GM18861 (cell line): ENCODE data around the gene LSR.

Source experiments
- ATAC-seq: cut with Tn5 transposase; IDR thresholded peaks from one replicate; pipeline ENCODE4 v1.9.1; 2021; ENCODE audit not compliant: unreplicated experiment

LSR gene

DNA sequence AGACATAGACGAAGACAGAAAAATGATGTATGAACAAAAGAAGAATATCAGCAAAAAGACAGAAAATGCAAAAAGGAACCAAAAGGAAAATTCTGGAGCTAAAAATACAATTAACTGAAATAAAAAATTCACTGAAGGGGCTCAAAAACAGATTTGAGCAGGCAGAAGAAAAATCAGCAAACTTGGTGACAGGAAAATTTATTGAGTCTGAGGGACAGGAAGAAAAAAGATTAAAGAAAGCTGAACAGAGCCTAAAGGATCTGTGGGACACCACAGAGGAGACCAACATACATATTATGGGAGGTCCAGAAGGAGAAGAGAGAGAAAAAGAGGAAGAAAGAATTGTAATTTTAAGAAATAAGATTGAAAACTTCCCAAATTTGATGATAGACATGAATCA is 7.4 kb upstream of the LSR start:
- ATAC-seq: no peak

DNA sequence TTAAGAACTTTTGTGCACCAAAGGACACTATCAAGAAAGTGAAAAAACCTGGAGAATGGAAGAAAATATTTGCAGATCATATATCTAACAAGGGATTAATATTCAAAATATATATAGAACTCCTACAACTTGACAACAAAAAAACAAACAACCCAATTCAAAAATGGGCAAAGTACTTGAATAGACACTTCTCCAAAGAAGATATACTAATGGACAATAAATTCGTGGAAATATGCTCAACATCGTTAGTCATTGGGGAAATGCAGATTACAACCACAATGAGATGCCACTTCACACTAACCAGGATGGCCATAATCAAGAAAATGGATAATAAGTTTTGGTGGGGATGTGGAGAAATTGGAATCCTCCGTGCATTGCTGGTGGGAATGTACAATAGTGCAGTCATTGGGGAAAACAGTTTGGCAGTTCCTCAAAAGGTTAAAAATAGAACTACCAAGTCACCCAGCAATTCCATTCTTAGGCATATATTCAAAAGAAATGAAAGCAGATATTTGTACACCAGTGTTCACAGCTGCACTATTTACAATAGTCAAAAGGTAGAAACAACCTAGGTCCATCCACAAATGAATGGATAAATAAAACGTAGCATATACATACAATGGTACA is 2.2 kb upstream of the LSR start:
- ATAC-seq: no peak

DNA sequence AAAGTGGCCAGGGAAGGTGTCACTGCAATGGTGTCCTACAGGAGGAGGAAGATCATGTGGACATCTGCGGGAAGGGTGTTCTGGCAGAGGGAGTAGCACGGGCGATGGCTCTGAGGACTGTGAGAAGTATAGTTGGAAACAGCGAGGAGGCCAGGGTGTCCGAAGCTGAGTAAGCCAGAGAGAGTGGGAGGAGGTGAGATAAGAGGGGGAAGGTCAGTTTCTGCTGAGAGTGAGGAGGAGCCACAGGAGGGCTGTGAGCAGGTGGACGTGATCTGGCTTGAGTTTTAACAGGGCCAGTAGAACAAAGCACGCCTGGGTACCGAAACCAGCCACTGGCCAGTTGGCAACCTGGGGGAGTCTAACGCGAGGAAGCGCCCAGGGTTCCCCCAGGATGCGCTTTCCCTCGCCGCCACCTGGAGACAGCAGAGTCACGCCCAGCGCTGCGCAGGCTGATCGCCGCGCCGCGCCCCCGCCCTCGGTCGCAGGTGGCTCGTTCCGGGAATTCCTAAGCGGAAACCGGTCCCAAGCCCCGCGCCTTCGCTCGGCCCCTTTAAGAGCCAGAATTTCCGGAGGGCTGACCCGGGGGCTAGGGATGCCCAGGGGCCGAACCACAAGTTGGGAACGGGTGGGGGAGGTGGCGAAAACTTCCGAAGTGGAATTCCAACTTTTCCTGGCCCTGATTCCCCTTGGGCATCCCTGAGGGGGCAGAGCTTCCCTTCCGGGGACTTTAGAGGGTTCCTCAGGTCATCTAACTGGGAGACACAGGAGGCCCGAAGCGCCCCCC is 1.1 kb upstream of the LSR start:
- no peak for ATAC-seq

DNA sequence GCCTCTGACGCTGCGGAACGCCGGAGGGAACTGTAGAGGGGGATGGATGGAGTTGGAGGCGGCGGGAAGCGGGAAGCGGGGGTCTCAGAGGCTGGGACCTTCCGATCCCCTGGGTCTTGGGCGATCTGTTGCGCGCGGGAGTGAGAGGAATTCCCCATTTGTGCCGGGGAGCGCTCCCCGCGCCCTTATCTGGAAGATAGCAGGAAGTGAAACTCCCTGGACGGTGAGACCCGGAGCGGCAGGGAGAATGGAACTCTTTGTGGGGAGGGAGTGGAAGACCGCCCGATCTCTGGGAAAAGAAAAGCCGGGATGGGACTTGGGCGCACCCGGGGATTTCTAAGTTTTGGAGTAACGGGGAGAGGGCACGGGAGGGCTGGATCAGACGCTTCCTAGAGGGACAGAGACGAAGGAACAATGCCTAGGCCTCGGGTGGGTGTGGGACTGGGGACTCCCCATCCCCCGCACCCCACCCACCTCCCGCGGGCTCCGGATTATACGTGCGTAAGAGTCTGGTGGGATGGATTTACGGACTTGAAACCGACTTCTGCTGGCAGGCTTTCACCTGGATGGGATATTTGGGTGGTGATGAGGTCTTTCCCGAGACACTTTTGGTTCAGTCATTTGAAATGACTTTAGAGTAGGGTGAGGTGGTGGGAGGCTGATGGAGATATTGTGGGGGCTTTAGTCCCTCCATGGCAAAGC is 495 bp downstream of the LSR start:
- no peak for ATAC-seq

DNA sequence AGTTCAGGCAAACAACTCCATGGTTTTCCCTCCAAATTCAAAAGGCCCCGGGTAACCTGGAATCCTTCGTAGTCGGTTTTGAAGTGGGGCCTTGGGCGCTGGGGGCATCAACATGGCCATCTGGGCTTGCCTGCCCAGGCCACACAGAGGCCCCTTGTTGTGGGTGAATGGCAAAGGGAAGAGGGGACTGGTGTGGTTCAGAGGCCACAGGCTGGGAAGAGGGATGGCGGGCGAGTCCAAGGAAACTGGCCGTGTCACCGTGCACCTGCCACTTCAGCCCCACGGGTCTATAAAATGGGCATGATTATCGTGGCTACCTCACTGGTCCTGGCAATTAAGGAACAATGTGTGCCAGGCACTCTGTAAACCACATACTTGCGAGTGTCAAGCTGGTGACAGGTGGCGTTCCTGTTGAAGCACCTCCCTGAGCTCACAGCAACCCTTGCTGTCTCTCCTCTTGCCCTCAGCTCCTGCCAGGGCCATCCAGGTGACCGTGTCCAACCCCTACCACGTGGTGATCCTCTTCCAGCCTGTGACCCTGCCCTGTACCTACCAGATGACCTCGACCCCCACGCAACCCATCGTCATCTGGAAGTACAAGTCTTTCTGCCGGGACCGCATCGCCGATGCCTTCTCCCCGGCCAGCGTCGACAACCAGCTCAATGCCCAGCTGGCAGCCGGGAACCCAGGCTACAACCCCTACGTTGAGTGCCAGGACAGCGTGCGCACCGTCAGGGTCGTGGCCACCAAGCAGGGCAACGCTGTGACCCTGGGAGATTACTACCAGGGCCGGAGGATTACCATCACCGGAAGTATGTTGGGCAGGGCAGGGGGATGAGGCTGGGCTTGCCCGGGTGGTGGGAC is 1.3 kb downstream of the LSR start:
- no peak for ATAC-seq

DNA sequence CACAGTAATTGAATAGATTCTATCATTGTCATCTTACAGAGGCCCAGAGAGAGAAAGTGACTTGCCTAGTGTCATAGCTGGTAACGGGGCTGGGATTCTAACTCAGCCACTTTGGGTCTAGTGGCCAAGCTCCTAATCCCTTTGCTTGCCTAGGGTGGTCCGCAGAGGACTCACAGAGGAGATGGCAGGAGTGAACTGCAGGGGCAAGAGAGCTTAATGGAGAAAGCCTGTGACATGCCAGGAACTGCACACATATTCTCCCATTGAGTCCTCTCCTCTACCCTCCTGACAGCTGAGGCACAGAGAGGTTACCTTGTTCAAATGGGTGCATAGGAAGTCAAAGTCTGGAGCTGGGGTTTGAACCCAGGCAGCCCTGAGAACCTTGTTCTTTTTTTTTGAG is 2.7 kb downstream of the LSR start:
- ATAC-seq: no peak

DNA sequence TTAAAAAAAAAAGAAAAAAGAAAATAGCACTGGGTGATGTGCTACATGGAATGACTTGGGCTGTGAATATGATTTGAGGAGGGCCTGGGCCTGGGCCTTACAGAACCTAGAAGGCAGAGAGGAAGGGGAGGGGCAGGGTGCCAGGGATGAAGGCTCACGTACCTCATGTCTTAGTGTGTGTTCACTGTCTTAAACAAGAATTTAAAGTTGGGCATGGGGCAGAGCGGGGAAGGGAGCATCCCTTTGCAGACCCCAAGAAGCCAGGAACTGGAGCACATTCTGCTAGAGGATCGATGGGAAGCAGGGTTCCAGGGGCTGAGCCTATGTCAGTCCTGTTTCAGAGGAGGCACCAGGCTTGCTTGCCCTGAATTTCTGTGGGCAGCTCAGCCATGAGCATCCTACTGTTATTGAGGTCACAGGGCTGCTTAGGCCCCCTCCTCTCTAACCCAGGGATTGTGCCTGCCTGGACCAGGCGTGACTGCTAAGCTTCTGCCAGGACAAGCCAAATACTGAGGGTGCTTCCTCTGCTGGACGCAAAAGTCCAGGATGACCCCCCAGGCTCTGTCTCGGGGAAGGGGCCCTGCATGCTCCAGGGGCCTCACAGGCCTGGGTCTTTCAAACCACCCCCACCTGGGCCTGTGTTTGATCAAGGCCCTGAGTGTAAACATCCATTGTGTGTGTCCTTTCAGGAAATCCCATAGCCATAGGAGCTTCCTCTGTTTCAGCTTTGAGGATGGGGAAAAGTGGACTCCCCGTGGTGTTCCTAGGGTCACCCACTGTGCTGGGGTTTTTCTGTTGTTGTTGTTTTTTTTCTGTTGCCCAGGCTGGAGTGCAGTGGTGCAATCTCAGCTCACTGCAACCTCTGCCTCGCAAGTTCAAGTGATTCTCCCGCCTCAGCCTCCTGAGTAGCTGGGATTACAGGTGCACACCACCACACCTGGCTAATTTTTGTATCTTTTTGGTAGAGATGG is 4.8 kb downstream of the LSR start:
- ATAC-seq: no peak

DNA sequence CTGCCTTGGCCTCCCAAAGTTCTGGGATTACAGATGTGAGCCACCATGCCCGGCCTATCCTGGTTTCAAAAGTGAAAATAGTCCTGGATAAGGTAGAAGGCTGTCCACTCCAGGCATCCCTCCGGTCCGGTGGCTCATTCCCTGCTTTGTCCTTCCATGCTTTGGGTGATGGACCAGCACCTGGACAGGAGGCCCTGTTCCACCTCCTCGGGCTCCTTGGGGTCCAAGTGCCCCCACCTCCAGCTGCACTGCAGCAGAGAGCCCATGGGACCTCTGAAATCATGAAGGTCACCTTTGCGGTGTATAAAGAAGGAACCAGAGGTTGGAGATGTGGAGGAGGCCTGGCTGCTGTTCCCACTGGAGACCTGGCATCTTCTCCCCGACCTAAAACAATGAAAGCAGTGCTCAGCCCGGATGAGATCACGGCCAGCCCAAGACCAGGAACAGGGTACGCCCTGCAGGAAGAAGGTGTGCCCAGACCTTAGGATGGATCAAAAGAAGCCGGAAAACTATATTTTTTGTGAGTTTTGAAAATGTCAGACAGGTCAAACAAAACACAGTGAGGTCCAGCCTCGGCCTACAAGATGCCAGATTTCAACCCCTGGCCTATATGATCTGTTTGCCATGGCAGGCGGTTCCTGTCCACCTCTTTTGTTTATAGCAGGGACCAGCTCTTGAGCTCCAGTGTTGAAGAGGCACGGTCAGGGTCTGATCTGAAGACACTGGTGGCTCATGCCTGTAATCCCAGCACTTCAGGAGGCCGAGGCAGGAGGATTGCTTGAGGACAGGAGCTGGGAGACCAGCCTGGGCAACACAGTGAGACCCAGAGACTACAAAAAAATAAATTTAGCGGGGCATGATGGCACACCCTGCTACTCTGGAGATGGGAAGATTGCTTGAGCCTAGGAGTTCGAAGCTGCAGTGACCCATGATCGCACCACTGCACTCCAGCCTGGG is 5.8 kb downstream of the LSR start:
- ATAC-seq: no peak

DNA sequence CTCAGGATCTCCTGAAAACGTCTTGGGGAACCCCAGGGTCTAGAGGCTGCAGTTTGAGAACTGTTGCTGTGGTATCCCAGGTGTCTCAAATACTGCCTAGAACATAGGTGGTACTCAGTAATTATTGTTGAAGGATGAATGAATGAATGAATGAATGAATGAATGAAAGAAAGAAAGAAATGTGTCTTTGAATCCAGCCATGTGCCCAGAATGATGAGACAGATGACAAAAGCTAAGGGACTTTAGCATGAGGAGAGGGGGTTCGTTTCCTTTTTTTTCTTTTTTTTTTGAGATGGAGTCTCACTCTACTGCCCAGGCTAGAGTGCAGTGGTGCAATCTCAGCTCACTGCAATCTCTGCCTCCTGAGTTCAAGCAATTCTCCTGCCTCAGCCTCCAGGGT is 7.8 kb downstream of the LSR start:
- ATAC-seq: no peak

DNA sequence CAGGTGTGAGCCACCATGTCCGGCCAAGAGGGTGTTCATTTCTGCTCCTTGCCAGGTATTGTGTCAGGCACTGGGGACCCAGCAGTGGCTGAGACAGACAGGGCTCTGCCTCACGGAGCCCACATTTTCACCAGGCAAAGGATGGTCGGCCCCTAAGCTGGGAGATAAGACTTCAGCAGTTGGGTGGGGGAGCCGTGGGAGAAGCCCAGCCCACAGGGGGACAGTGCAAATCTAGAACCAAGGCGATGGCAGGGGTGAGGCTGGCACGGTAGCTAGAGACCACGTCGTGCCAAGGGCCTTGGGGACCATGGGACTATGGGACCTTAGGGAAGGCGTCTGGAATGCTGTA is 8.3 kb downstream of the LSR start:
- no peak for ATAC-seq

DNA sequence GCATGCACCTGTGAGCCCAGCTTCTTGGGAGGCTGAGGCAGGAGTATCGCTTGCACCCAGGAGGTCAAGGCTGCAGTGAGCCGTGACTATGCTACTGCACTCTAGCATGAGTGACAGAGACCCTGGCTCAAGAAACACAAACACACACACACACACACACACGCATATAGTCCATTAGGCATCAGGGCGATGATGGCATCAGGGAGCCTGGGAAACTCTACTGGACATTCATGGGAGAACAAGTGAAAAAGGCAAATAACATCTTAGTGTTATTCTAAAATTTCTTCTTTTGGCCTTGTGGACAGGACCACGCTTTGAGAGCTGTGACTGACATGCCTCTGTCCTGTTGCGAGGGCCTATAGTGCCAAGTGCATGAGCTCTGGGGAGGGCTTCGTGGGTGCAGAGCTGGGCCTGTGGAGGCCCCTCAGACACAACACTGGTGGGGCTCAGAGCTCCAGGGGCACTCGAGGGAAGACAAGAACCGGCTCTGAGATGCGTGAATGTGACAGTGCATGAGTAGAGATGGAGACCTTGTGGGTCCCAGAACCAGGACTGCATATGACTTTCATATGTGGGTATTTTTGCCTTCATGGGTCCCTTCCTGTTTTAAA is 12.0 kb downstream of the LSR start:
- no peak for ATAC-seq

DNA sequence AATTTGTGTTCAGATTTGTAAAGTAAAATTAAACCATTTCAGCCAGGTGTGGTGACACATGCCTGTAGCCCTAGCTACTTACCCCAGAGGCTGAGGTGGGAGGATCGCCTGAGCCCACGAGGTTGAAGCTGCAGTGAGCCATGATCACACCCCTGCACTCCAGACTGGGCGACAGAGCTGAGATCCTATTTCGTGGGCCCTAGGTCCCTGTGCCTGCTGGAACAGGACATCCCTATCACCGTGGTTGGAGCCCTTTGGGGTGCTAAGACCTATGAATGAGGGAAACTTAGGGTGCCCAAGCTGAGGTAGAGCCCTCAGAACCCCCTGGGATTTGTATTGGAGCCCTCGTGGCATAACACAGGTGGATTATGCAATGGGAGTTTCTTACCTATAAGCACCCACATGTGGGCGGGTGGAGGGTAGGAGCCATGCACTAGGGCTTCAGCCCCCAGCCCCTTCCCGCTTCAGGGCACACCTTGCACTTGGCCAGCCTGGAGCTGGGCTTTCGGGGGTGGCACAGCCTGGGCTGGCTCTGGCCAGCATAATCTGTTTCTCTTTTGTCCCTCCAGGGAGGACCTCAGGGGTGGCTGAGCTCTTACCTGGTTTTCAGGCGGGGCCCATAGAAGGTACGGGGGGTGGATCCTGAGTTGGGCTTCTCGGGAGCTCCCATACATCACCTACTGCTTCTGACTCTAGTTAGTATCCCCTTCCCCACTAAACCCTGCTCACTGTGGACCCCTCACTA is 12.7 kb downstream of the LSR start:
- no peak for ATAC-seq

DNA sequence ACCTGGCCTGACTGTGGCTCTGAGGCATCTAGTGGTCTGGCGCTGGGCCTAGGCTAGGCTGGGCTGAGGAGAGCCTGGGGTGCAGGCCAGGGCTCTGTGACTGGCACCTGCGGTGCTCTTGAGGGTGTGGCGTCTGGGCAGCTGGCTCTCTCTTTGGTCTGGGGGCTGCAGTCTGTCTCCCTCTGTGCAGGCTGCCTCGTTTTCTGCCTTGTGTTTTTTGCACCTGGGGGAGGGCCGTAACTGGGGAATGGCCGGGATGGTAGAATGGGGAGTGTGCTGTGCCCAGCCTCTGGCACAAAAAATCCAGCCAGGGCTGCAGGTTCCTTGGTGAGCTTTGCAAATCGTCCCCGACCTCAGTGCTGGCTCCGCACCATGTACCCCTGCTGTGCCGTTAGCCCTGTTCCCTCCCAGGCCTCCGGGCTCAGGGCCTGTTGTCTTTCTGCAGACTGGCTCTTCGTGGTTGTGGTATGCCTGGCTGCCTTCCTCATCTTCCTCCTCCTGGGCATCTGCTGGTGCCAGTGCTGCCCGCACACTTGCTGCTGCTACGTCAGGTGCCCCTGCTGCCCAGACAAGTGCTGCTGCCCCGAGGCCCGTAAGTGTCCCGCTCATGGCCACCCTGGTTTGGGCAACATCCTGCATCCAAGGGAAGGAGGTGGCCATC is 13.4 kb downstream of the LSR start:
- no peak for ATAC-seq

DNA sequence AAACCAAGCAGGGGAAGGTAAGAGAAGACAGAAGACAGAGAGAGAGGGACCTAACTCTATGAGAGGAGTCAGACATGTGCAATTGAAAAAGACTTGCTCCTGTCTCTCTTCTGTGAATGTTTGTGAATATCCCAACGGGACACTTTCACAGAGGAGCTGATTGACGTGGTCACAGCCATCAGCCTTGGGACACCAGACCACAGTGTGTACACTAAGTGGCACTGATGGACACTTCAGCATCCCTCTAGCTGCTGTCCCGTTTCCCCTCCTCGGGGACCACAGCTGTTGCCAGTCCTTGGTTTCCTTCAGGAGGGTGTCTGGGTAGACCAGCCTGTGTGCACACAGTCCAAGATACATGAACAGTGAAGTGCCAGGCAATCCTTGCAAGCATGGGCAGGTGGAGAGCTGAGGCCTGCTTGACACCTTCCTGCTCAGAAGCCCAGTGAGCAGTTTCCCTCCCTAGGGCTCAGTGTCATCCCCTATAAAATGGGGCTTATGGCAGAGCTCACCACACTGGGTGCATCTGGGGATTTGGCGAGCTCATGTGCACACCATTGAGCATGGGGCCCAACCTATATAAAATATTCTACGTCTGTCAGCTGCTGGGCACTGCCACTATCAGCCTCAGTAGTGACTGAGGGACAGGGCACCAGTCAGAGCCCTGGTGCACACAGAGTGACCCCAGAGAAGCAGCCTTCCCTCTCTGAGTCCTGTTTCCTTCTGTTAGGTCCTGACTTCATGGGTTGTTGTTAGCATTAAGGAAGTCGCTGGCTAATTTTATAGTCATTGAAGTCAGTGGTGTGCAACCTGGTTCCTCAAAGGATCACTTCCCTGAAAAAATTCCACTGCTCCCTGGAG is 15.7 kb downstream of the LSR start:
- ATAC-seq: no peak

DNA sequence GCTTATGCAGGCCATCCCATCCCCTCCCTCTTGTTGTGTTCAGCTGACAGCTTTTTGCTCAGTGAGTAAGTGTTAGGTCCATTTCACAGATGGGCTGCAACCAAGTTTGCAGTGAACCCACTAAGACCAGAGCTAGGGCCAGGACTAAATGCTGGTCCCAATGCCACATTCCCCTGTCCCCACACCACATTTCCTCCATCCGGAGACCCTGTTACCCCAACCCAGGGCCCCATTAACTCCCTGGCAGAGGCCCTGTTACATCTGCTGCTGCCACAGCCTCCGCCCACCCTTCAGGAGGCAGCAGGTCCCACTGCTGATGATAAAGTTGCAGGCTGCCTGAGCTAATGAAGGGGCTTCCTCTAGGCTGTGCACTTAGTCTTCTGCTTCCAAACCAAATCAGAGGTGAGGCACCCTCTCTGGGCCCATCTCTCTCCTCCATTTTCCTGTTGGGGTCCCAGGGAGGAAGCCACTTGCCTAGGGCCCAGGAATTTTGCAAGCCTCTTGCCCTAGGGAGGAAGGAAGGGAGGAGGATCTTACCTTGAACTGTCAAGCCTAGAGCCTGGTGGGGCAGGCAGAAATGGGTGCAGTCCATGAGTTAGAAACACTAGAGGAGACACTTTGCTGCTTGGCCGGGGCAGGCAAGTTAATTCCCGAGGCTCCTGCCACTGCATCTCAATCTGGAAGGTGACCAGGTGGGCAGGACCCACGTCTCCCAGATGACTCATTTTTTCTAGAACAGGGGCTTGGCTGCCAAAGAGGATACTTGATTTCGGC is 16.5 kb downstream of the LSR start:
- ATAC-seq: no peak
